ENCODE data around the gene SCN2B. TPM values are rescaled to one million over a fixed set of nuclear protein-coding genes. Genes with fewer than 3 reads are reported as not detected.

The SCN2B gene
- total RNA-seq, 2 donors from 2014 or later: 0.07 TPM; not detected in 1

DNA sequence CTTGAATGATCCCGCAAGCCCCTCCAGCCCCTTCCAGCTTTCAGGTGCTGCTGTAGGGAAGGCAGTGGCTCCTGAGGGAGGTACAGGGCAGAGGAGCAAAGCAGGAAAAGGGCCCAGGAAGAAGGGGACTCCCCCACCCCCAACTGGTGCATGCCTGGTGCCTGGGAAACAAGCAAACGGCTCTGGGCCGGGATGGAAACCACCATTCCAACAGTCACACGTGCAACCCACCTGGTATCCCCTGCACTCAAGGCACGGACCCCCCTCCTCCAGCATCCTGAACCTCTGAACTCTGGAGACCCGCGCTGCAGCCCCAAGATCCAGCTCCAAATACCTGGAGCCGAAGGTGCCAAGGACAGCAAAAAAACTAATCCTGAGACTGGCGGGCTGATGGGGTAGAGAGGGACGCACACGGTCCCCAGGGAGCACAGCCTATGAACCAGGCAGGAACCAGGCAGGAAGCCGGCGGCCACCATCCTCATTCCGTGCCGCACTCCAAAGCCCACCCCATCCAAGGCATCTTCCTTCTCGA lies 24.4 kb downstream of the SCN2B start:
- H3K4me3 ChIP-seq: peak overlapping the region; percentile 78
- DNase-seq (ENCODE audit: low spot score): no peak
- no peak overlapping the region for H3K27ac ChIP-seq
- no peak for ATAC-seq (ENCODE audit: insufficient number of reproducible peaks, low FRiP score, low read depth)
- H3K4me1 ChIP-seq (ENCODE audit: control insufficient read depth in 1 of 2, low read depth in 2 of 2): peaks cover 0 to 15% of the 10 kb centered on the region in 2 donors
- H3K27me3 ChIP-seq (replicated peaks; ENCODE audit: insufficient read depth): peaks cover 12% of the 10 kb centered on the region
- H3K36me3 ChIP-seq: no peaks in the 10 kb centered on the region
- TF ChIP-seq CTCF (IDR thresholded peaks at IDR 0.05): no peak
- H3K9me3 ChIP-seq: no peaks in the 10 kb centered on the region

- Histone ChIP-seq H3K27me3 (replicated peaks; ENCODE audit: insufficient read depth) (peaks cover 12% of the 10 kb centered on the region), H3K4me1 (ENCODE audit: control insufficient read depth in 1 of 2, low read depth in 2 of 2) (peaks cover 0 to 15% of the 10 kb centered on the region in 2 donors), H3K4me3 (no peak overlapping the region), H3K9me3 (no peaks in the 10 kb centered on the region), H3K27ac (no peak overlapping the region), H3K36me3 (no peaks in the 10 kb centered on the region)
- DNase-seq (ENCODE audit: low spot score) (no peak), ATAC-seq (ENCODE audit: insufficient number of reproducible peaks, low FRiP score, low read depth) (no peak)
- no peak for TF ChIP-seq CTCF (IDR thresholded peaks at IDR 0.05)
Measured at GRCh38 chr11:118151431-118151830, 25.0 kb downstream of the SCN2B start.

- no peaks in the 10 kb centered on the region for H3K9me3 ChIP-seq
- no peak for DNase-seq (ENCODE audit: low spot score)
- no peak for ATAC-seq (ENCODE audit: insufficient number of reproducible peaks, low FRiP score, low read depth)
Measured at GRCh38 chr11:118149493-118149892, 26.9 kb downstream of the SCN2B start.

GRCh38 chr11:118148856-118149255 lies 27.6 kb downstream of the SCN2B start:
- Histone ChIP-seq H3K36me3 (no peaks in the 10 kb centered on the region), H3K27me3 (replicated peaks; ENCODE audit: insufficient read depth) (peaks cover 8% of the 10 kb centered on the region), H3K4me1 (ENCODE audit: control insufficient read depth in 1 of 2, low read depth in 2 of 2) (peaks cover 0 to 23% of the 10 kb centered on the region in 2 donors), H3K4me3 (no peak overlapping the region), H3K9me3 (no peaks in the 10 kb centered on the region), H3K27ac (no peak overlapping the region)
- TF ChIP-seq CTCF (IDR thresholded peaks at IDR 0.05): no peak
- no peak for DNase-seq (ENCODE audit: low spot score)
- ATAC-seq (ENCODE audit: insufficient number of reproducible peaks, low FRiP score, low read depth): no peak

More at GRCh38 chr11:118149493-118149892, 26.9 kb downstream of the SCN2B start:
- H3K27me3 ChIP-seq (replicated peaks; ENCODE audit: insufficient read depth): peaks cover 12% of the 10 kb centered on the region
- H3K27ac ChIP-seq: no peak overlapping the region
- H3K4me1 ChIP-seq (ENCODE audit: control insufficient read depth in 1 of 2, low read depth in 2 of 2): peaks cover 0 to 23% of the 10 kb centered on the region in 2 donors
- TF ChIP-seq CTCF (IDR thresholded peaks at IDR 0.05): no peak
- no peak overlapping the region for H3K4me3 ChIP-seq
- no peaks in the 10 kb centered on the region for H3K36me3 ChIP-seq

GRCh38 chr11:118148240-118148639 lies 28.2 kb downstream of the SCN2B start:
- ATAC-seq (ENCODE audit: insufficient number of reproducible peaks, low FRiP score, low read depth): no peak
- H3K4me1 ChIP-seq (ENCODE audit: control insufficient read depth in 1 of 2, low read depth in 2 of 2): peaks cover 0 to 22% of the 10 kb centered on the region in 2 donors
- no peak overlapping the region for H3K4me3 ChIP-seq
- no peaks in the 10 kb centered on the region for H3K9me3 ChIP-seq
- H3K36me3 ChIP-seq: no peaks in the 10 kb centered on the region
- H3K27ac ChIP-seq: no peak overlapping the region
- peaks cover 8% of the 10 kb centered on the region for H3K27me3 ChIP-seq (replicated peaks; ENCODE audit: insufficient read depth)
- no peak for TF ChIP-seq CTCF (IDR thresholded peaks at IDR 0.05)
- DNase-seq (ENCODE audit: low spot score): no peak
